Osteocyte (in vitro differentiated cells): Measurements from ENCODE around the gene SIL1. TPM values are rescaled to one million over a fixed set of nuclear protein-coding genes. Genes with fewer than 3 reads are reported as not detected.

Experiments
- DNase-seq: peaks from one replicate; pipeline ENCODE4 v3.0.0; 2021; ENCODE audit warnings: mixed read lengths; ENCODE audit not compliant: unreplicated experiment; ENCODE audit errors: extremely low spot score
- H3K27ac Mint-ChIP-seq: one replicate; pipeline ENCODE4 v1.8.0; 2021; ENCODE audit warnings: mild to moderate bottlenecking, mixed read lengths; ENCODE audit not compliant: unreplicated experiment
- H3K27me3 Mint-ChIP-seq: one replicate; pipeline ENCODE4 v1.8.0; 2021; ENCODE audit warnings: mixed read lengths; ENCODE audit not compliant: unreplicated experiment
- H3K36me3 Mint-ChIP-seq: one replicate; pipeline ENCODE4 v1.8.0; 2021; ENCODE audit warnings: mixed read lengths; ENCODE audit not compliant: unreplicated experiment
- H3K4me1 Mint-ChIP-seq: one replicate; pipeline ENCODE4 v1.8.0; 2021; ENCODE audit warnings: mixed read lengths; ENCODE audit not compliant: unreplicated experiment
- H3K4me3 Mint-ChIP-seq: one replicate; pipeline ENCODE4 v1.8.0; 2021; ENCODE audit warnings: mild to moderate bottlenecking, moderate library complexity, mixed read lengths; ENCODE audit not compliant: unreplicated experiment
- H3K9me3 Mint-ChIP-seq: one replicate; pipeline ENCODE4 v1.8.0; 2021; ENCODE audit warnings: mixed read lengths; ENCODE audit not compliant: unreplicated experiment
- total RNA-seq: library from RNA; stranded (reverse); gene quantifications from 2 replicates; pipeline ENCODE4 v1.2.1, GENCODE V29; 2021
- TF ChIP-seq, protein P1 (sequence below): fragments of 200-600 bp; sonication (generic); IDR thresholded peaks from 2 replicates; pipeline ENCODE4 v1.5.0; 2021; ENCODE audit warnings: antibody characterized with exemption, mild to moderate bottlenecking, moderate library complexity

Gene SIL1
- total RNA-seq, 1 donor from 2014 or later: 58.4 TPM

DNA sequence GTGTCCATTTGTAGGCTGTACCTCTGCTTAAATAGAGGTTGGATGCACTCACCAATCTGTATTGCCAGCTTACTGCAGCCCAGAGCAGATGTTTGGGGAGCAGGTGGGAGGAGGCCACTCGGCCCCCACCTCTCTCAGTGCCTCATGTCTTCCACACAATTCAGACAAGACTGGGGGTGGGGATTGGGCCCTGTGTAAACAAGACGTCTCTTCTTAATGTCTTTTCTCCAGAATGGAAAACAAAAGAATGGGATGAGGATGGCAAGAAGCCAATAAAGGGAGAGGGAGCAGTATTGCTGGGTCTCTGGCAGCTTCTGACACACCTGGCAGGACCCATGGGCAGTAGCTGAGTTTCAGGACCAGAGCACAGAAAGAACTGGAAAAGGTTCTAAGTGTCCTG lies 64.9 kb downstream of the SIL1 start:
- Mint-ChIP-seq H3K27ac (peak overlapping the region; percentile 23), H3K27me3 (no peaks in the 10 kb centered on the region), H3K4me3 (no peak overlapping the region), H3K4me1 (peaks cover 34% of the 10 kb centered on the region), H3K36me3 (peaks cover 4% of the 10 kb centered on the region), H3K9me3 (no peaks in the 10 kb centered on the region)
- no peak for DNase-seq
- TF ChIP-seq, protein P1, sequence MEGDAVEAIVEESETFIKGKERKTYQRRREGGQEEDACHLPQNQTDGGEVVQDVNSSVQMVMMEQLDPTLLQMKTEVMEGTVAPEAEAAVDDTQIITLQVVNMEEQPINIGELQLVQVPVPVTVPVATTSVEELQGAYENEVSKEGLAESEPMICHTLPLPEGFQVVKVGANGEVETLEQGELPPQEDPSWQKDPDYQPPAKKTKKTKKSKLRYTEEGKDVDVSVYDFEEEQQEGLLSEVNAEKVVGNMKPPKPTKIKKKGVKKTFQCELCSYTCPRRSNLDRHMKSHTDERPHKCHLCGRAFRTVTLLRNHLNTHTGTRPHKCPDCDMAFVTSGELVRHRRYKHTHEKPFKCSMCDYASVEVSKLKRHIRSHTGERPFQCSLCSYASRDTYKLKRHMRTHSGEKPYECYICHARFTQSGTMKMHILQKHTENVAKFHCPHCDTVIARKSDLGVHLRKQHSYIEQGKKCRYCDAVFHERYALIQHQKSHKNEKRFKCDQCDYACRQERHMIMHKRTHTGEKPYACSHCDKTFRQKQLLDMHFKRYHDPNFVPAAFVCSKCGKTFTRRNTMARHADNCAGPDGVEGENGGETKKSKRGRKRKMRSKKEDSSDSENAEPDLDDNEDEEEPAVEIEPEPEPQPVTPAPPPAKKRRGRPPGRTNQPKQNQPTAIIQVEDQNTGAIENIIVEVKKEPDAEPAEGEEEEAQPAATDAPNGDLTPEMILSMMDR: no peak

DNA sequence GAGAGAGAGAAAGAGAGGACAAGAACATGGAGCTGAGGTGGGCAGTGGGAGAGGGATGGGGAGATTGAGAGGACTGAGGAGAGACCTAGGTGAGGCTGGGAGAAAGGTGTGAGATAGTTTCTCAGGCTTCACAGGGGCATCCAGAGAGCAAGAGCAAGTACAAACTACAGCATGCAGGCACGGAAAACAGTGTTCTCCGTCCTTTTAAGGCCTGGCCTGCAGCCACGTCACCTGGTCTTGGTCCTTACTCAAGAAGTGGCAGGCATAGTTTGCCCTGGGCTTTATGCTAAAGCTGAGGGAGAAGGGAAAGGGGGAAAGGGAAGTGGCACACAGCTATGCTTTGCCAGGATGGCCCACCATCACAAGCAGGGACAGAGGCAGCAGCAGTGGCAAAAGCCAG lies 65.7 kb downstream of the SIL1 start:
- Mint-ChIP-seq H3K4me1 (peaks cover 32% of the 10 kb centered on the region), H3K27me3 (no peaks in the 10 kb centered on the region), H3K36me3 (peaks cover 4% of the 10 kb centered on the region), H3K27ac (no peak overlapping the region), H3K4me3 (no peak overlapping the region), H3K9me3 (no peaks in the 10 kb centered on the region)
- TF ChIP-seq, protein P1: no peak
- DNase-seq: no peak

DNA sequence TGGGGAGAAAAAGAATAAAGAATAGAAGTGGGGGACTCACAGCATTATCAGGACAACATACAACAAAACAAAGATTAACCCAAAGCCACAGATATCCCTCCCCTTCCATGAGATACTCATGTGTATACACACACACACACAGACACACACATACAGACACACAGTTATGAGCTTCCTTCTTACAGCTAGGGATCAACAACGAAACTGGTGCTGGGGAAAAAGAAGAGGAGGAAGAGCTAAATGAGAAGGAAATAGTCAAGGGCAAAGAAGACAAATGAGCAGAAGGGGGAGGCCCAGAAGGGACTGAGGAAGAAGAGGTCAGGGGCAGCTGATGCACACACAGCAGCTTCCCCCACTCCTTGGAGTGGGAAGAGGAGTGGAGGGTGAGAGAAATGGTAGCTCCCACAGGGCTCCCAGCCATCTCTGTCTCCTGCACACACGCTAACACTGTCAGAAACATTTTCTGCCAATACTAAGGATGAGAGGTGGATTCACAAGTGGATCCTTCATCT lies 66.2 kb downstream of the SIL1 start:
- H3K4me3 Mint-ChIP-seq: peak overlapping the region; percentile 34
- H3K9me3 Mint-ChIP-seq: no peaks in the 10 kb centered on the region
- TF ChIP-seq, protein P1: no peak
- H3K4me1 Mint-ChIP-seq: peaks cover 32% of the 10 kb centered on the region
- peak overlapping the region; percentile 93 for H3K27ac Mint-ChIP-seq
- peaks cover 7% of the 10 kb centered on the region for H3K36me3 Mint-ChIP-seq
- H3K27me3 Mint-ChIP-seq: no peaks in the 10 kb centered on the region
- DNase-seq: no peak

DNA sequence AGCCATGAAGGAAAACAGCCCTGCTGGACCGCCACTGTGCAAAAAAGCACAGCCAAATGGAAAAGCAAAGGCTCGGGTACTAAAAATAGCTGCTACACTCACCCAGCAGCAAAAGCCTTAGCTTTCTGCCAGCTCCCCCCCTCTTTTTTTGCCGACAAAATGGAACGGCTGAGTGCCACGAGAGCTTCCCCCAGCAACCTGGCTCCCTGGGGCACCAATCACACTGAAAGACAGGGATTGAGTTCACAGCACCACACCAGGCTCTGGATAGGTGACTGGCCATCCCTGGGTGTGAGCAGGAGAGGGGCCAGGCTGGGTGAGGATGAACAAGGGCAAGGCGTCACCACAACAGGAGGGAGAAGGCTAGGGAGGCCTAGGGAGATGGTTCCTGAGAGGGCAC lies 66.7 kb downstream of the SIL1 start:
- DNase-seq: no peak

DNA sequence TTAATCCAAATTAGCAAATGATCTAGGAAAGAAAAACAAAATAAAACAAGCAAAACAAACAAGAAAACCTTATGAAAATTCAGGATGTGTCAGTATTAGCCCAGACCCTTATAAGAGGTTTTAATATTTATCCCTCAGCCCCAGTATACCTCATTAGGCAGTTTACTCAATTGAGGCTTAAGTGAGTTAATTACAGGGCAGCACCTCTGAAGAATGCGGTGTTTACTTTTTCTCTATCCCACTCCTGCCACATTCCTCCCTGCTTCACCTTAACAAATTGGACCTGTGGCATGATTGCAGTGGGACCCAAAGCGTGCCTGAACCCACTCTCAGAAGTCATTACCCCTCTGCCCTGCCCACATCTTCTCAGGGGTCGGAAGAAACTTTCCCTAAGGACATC lies 67.1 kb downstream of the SIL1 start:
- no peaks in the 10 kb centered on the region for H3K27me3 Mint-ChIP-seq
- H3K4me1 Mint-ChIP-seq: peaks cover 32% of the 10 kb centered on the region
- no peak for DNase-seq
- H3K36me3 Mint-ChIP-seq: peaks cover 3% of the 10 kb centered on the region
- peak overlapping the region; percentile 37 for H3K4me3 Mint-ChIP-seq
- TF ChIP-seq, protein P1: no peak
- no peaks in the 10 kb centered on the region for H3K9me3 Mint-ChIP-seq
- H3K27ac Mint-ChIP-seq: peak overlapping the region; percentile 93

More for the DNA sequence above, 66.7 kb downstream of the SIL1 start:
- H3K9me3 Mint-ChIP-seq: no peaks in the 10 kb centered on the region
- H3K4me1 Mint-ChIP-seq: peaks cover 32% of the 10 kb centered on the region
- peaks cover 7% of the 10 kb centered on the region for H3K36me3 Mint-ChIP-seq
- TF ChIP-seq, protein P1: no peak
- H3K27ac Mint-ChIP-seq: peak overlapping the region; percentile 93
- no peaks in the 10 kb centered on the region for H3K27me3 Mint-ChIP-seq
- peak overlapping the region; percentile 34 for H3K4me3 Mint-ChIP-seq
